Gastroesophageal sphincter (tissue), 3 donors: ENCODE data around the gene TCF7L1.
A peak's percentile ranks its signal among the peaks of the same experiment; 100 is the strongest.

Source experiments
- CTCF ChIP-seq, 4 experiments: fragments of 200-600 bp in 2 of 4; fragments of 450-650 bp in 2 of 4; sonication (generic) in 1 of 4; IDR thresholded peaks; one replicate each; pipeline ENCODE4 v1.5.1; 2017 to 2019; ENCODE audit warnings: antibody characterized with exemption in 4 of 4, mild to moderate bottlenecking in 2 of 4, moderate library complexity in 2 of 4
- POLR2A ChIP-seq, 2 donors: fragments of 450-650 bp; IDR thresholded peaks; one replicate each; pipeline ENCODE4 v1.6.1; 2017; ENCODE audit warnings: antibody characterized with exemption in 2 of 2, mild to moderate bottlenecking in 2 of 2, moderate library complexity in 1 of 2

GRCh38 chr2:85181134-85181631, 48.0 kb downstream of the TCF7L1 start:
- peak in 1 of 4 experiments; percentile 34 for TF ChIP-seq CTCF (IDR thresholded peaks at IDR 0.05)
- no peak for TF ChIP-seq POLR2A (IDR thresholded peaks at IDR 0.05)
